Measurements from ENCODE around the gene PATJ.
"Not testable (repeated sequence)": the region's sequence is repeated elsewhere in the genome, so short reads cannot be mapped to it uniquely, and the experiment has no call there.

PATJ gene

DNA sequence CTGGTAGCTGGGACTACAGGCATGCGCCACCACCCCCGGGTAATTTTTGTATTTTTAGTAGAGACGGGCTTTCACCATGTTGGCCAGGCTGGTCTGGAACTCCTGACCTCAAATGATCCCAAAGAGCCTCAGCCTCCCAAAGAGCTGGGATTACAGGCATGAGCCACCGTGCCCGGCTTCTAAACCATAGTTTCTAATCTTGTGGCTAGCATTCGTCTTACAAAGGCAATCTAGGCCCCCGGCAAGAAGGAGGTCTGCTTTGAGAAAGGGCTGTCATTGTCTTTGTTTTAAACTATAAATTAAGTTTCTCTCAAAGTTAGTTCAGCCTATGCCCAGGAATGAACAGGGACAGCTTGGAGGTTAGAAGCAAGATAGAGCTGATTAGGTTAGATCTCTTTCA lies 442.1 kb downstream of the PATJ start:
- DNase-seq: no peak

DNA sequence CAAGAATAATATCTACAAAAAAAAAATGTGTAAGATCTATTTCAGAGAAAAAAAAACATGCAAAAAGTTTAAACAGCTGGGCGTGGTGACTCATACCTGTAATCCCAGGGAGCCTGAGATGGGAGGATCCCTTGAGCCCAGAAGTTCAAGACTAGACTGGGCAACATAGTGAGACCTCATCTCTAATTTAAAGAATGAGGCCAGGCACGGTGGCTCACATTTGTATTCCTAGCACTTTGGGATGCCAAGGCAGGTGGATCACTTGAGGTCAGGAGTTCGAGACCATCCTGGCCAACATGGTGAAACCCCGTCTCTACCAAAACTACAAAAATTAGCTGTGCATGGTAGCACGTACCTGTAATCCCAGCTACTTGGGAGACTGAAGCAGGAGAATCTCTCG lies 443.0 kb downstream of the PATJ start:
- not testable (repeated sequence) for DNase-seq

DNA sequence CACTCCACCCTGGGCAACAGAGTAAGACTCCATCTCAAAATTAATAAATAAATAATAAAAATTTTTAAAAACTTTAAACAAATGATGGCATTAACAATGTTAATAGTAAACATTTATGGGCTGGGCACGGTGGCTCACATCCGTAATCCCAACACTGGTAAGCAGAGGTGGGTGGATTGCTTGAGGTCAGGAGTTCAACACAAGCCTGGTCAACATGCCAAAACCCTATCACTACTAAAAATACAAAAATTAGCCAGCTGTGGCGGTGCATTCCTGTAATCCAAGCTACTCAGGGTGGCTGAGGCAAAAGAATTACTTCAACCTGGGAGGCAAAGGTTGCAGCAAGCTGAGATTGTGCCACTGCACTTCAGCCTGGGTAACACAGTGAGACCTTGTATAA lies 443.4 kb downstream of the PATJ start:
- no peak for DNase-seq

DNA sequence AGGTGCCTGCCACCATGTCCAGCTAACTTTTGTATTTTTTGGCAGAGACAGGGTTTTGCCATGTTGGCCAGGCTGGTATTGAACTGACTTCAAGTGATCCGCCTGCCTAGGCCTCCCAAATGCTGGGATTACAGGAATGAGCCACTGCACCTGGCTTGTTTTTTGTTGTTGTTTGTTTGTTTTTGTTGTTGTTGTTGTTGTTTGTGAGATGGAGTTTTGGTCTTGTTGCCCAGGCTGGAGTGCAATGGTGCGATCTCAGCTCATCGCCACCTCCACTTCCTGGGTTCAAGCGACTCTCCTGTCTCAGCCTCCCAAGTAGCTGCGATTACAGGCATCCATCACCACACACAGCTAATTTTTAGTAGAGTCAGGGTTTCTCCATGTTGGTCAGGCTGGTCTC lies 445.3 kb downstream of the PATJ start:
- DNase-seq: no peak

DNA sequence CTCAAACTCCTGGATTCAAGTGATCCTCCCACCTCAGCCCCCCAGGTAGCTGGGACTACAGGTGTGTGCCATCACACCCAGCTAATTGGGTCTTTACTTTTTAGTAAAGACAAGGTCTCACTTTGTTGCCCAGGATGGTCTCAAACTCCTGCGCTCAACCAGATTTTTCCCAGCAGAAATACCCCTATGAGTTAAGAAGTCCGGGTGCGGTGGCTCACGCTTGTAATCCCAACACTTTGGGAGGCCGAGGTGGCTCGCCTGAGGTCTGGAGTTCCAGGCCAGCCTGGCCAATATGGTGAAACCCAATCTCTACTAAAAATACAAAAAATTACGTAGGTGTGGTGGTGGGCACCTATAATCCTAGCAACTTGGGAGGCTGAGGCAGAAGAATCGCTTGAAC lies 445.8 kb downstream of the PATJ start:
- no peak for DNase-seq

DNA sequence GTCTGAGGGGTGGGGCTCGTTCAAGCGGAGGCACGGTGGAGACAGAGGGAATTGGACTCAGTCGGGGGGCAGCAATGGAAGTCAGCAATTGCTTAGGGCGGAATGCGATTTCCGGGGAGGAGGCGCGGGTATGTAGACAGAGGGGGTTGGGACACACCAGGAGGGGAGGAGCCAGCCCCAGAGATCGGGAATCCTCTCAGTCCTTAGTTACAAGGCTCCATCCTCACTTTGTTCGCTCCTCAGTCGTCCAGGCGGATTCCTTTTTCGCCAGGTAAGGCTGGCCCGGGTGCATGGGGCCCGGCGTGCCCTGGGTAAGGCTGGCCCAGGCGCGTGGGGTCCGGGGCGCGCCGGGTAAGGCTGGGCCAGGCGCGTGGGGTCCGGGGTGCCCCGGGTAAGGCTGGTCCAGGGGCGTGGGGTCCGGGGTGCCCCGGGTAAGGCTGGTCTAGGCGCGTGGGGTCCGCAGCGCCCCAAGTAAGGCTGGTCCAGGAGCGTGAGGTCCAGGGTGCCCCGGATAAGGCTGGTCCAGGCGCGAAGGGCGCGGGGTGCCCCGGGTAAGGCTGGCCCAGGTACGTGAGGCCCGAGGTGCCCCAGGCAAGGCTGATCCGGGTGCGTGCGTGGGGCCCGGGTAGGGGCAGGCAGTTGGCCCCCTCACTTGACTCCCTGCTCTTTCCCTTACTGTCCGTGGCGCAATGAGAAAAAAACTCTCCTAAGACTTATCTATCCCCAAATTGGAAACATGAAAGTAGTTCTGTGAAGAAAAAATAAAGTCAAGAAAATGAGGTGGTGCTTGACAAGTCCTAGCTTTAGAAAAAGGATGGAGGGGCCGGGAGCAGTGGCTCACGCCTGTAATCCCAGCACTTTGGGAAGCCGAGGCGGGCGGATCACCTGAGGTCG lies 452.6 kb downstream of the PATJ start, which contains the start of gene L1TD1:
Gene L1TD1, plus strand, starts transcription at position 199 of the 894 bp plus-strand sequence. CDS start 11,780 bp downstream, outside the sequence.
- no peak for DNase-seq

DNA sequence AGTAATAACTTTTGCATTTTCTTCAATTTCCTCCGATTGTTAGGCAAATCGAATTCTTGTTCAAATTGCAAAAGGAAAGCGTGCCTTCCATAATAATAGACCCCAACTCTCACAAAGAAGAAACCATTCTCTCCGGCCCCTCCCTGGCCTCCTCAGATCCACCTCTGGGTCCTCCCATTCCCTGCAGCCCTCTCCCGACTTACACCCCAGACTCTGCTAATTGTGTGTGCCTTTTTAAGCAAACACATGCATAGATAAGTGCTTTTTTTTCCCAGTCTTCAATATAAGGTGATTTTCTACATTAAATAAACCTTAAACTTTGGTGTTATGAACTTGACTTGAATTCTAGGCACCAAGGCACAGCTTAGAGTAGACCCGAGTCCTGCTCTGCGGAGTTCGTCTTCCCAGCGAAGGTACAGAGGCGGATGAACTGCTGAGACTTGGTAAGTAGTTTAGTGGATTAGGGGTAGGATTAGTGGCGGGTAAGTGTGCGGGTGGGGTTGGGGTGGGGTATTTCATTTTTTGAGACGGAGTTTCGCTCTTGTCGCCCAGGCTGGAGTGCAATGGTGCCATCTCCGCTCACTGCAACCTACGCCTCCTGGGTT lies 453.9 kb downstream of the PATJ start:
- DNase-seq: no peak

DNA sequence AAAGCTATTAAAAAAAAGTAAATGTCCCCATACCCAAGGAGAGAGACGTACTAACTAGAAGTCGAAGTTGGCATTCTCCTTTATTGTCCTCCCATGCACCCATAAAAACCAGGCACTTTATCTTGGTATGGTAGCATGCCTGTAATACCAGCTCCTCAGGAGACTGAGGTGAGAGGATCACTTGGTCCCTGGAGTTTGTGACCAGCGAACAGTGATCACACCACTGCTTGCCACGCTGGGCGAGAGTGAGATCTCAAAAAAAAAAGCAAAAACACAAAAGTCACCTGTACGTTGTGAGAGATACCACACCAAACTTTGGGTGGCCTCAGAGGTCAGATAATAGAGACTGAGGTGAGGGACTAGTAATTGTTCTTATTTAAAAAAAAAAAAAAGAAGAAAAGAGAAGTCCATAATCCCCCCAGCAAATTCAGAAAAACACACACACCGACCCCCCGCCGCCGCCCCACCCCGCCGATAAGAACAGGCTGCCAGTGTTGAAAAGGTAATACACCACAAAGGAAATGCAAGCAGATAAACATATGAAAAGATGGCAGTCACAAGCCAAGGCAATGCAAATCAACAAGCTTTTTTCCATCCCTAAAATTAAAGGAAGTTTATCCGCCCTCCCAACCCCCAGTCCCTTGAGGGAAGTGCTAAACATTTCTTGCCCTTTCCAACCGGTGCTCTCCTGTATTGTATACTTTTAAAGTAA lies 455.9 kb downstream of the PATJ start:
- no peak for DNase-seq

DNA sequence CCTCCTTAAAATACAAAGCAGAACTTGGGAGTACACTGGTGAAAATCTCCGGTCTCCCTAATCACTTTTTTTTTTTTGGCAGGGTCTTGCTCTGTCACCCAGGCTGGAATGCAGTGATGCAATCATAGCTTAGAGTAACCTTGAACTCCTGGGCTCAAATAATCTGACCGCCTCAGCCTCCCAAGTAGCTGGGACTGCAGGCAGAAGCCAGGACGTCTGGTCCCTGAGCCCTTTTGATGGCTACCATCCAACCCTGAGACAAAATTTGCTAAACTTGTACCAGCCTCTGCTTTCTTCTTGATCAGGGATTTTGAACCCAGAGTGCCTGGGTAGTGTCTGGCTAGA lies 456.5 kb downstream of the PATJ start:
- DNase-seq: no peak

DNA sequence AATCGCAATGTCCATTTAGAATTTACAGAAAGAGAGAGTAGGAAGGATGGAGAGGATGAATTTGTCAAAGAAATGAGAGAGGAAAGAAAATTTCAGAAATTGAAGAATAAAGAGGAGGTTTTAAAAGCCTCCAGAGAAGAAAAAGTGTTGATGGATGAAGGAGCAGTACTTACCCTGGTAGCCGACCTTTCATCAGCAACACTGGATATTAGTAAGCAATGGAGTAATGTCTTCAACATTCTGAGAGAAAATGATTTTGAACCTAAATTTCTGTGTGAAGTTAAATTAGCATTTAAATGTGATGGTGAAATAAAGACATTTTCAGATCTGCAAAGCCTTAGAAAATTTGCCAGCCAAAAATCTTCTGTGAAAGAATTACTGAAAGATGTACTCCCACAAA lies 464.9 kb downstream of the PATJ start:
- no peak for DNase-seq

DNA sequence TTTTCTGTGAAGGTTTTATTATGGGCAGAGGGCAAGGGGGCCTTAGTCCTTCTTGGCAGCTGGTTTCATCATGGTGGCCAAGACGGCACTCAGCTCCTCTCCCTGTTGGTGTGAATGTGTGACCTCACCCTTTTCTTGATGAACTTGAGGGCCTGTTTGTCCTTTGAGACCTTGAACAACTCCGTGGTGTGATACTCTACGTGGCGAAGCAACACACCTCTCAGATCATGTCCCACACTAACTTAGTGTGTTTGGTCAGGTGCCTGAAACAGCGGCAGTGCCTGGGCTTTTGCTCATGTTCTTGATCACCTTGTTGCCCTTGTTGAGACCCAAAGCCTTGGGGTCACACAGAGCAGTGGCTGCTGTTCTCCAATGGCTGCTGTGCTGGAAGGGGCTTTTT lies 465.8 kb downstream of the PATJ start:
- no peak for DNase-seq

DNA sequence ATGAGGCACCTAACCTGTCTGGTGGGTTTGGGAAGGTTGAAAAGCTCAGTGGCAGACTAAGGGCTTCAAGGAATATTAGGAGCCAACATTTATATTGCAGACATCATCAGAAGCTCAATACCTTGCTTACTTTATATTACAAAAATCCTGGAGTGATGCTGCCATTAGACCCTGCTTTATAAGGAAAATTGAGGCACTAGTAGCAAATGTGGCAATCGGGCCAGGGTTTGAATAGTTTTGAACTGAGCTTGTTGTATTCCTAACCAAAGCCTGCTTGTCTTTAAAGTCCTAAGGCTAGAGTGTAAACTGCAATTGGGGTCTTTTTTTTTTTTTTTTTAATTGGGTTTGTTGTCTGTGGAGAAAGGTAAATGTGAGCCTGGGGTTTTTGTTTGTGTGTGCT lies 466.7 kb downstream of the PATJ start:
- no peak for DNase-seq

DNA sequence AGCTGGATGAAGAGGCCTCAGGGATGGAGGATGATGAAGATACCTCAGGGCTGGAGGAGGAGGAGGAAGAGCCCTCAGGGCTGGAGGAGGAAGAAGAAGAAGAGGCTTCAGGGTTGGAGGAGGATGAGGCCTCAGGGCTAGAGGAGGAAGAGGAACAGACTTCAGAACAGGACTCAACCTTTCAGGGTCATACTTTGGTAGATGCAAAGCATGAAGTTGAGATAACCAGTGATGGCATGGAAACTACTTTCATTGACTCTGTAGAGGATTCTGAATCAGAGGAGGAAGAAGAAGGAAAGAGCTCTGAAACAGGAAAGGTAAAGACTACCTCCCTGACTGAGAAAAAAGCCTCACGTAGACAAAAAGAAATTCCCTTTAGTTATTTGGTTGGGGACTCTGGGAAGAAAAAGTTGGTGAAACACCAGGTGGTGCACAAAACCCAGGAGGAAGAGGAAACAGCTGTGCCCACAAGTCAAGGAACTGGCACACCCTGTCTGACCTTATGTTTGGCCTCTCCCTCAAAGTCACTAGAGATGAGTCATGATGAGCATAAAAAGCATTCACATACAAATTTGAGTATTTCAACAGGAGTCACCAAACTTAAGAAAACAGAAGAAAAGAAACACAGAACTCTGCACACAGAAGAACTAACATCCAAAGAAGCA lies 467.8 kb downstream of the PATJ start:
- DNase-seq: no peak

DNA sequence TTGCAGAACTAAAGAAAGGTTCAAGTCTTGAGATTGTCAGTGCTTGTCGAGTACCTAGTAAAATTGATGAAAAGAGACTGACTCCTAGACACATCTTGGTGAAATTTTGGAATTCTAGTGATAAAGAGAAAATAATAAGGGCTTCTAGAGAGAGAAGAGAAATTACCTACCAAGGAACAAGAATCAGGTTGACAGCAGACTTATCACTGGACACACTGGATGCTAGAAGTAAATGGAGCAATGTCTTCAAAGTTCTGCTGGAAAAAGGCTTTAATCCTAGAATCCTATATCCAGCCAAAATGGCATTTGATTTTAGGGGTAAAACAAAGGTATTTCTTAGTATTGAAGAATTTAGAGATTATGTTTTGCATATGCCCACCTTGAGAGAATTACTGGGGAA lies 468.7 kb downstream of the PATJ start:
- no peak for DNase-seq

DNA sequence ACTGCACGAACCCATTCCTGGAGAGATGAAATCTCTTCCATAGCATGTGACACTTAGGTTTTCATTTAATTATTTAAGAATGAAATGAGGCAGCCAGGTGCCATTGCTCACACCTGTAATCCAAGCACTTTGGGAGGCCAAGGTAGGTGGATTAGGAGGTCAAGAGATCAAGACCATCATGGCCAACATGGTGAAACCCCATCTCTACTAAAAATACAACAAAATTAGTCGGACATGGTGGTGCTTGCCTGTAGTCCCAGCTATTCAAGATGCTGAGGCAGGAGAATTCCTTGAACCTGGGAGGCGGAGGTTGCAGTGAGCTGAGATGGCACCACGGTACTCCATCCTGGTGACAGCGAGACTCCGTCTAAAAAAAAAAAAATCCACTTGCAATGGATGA lies 470.1 kb downstream of the PATJ start:
- DNase-seq: no peak

DNA sequence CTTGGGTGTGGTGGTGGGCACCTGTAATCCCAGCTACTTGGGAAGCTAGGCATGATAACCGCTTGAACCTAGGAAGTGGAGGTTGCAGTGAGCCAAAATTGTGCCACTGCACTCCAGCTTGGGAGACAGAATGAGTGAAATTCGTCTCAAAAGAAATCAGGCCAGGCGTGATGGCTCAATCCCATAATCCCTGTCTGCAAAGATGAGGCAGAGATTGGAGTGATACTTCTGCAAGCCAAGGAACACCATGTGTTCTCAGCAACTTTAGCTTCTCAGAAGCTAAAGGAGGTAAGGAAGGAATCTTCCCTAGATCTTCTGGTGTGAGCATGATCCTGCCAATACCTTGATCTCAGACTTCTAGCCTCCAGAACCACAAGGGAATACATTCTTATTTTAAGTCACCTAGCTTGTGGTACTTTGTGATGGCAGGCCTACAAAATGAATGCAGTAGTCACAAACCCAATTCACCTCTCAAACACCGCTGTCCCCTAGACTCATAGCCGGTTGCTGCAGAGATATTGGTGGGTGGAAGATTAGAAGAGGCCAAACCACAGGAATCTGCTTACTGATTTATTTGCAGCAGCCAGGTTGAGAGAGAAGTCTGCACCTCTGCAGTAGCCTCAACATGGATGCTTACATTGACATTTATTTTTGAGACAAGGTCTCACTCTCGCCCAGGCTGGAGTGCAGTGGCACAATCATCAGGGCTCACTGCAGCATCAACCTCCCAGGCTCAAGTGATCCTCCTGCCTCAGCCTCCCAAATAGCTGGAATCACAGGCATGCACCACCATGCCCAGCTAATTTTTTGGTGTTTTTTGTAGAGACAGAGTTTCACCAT lies 471.0 kb downstream of the PATJ start:
- DNase-seq: no peak

DNA sequence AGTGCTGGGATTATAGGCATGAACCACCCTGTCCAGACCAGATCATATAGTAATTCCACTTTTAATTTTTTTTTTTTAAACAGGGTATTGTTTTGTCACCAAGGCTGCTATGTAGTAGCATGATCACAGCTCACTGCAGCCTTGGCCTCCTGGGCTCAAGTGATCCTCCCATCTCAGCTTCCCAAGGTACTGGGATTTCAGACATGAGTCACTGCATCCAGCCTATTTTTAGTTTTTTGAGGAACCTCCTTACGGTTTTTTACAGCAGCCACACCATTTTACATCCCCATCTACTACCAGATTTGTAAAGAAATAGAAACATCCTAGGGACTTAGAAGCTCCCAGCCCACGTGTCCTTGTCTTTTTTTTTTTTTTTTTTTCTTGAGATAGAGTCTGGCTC lies 476.3 kb downstream of the PATJ start:
- DNase-seq: no peak

DNA sequence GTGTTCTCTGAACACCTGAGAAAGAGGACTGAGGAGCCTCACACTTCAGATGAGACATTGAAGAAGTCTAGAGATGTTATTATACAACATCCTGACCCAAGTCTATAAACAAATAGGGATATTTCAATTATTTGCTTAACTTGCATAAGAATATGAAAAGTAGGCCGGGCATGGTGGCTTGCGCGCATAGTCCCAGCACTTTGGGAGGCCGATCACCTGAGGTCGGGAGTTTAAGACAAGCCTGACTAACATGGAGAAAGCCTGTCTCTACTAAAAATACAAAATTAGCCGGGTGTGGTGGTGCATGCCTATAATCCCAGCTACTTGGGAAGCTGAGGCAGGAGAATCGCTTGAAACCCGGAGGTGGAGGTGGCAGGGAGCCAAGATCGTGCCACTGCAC lies 478.2 kb downstream of the PATJ start:
- not testable (repeated sequence) for DNase-seq

DNA sequence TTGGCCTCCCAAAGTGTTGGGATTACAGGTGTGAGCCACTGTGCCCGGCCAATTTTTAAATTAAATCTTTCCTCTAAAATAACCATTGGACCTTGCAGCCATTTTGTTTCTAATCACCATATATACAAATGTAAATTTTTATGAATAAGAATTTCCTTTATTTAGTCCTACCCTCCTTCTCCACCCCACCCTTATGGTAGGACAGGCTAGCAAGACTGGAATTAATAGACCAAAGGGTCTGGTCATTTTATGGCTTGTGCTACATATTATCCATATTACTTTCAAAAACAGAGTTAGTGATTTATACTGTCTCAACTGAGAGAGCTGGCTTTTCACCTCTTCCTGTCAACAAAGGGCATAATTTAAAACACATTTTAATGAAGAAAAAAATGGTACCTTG lies 478.9 kb downstream of the PATJ start:
- no peak for DNase-seq

DNA sequence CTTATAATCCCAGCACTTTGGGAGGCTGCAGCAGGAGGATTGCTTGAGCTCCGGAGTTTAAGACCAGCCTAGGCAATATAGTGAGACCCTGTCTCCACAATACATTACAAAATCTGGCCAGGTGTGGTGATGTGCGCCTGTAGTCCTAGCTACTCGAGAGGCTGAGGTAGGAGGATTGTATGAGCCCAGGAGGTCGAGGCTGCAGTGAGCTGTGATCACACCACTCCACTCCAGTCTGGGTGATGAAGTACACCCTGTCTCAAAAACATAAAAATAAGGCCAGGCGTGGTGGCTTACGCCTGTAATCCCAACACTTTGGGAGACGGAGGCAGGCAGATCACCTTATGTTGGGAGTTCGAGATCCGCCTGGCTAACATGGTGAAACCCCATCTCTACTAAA lies 480.0 kb downstream of the PATJ start:
- DNase-seq: no peak

DNA sequence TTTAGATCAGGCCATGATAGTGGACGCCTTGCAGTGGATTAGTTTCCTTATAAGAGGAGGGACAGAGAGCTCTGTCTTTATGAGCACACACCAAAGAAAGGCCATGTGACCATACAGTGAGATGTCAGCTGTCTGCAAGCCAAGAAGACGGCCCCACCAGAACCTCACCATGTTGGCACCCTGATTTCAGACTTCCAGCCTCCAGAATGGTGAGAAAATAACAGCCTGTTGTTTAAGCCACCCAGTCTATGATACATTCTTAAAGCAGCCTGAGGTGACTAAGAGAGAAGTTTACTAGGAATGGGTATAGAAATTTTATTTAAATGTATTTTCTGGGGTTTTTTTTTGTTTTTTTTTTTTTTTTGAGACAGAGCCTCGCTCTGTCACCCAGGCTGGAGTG lies 481.9 kb downstream of the PATJ start:
- no peak for DNase-seq

DNA sequence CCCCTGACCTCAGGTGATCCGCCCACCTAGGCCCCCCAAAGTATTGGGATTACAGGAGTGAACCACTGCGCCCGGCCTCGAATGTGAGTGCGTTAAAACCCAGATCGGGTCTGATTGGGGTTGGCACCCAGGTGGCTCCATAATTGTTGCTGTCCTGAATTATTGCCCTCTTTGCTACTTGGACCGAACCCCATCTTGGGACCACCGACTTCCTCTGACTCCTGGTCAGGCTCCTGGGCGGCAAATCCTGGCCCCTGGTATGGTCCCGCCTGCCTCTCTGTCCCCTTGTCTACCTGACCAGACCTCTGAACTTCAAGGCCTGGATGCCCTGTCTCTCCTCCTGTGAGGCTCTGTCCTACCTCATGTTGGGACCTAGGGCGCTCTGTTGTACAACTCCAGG lies 485.2 kb downstream of the PATJ start:
- DNase-seq: no peak
